ENCODE data around the gene VSTM2B.
A peak's percentile ranks its signal among the peaks of the same experiment; 100 is the strongest.

The VSTM2B gene

DNA sequence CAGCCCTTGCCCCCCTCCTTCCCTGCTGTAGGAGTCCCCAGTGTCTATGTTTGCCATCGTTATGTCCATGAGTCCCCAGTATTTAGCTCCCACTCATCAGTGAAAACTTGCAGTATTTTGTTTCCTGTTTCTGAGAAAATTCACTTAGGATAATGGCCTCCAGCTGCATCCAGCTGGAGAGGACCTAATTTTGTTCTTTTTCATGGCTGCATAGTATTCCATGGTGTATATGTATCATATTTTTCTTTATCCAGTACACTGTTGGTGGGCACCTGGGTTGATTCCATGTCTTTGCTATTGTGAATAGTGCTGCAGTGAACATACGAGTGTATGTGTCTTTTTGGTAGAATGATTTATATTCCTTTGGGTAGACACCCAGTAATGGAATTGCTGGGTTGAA lies 62.3 kb downstream of the VSTM2B start:
- Histone ChIP-seq H3K36me3 (replicated peaks) (no peaks in the 10 kb centered on the region), H3K4me1 (no peaks in the 10 kb centered on the region), H3K9me3 (no peaks in the 10 kb centered on the region; the same call in 1 of the 2 replicates), H3K27me3 (ENCODE audit: low read depth) (no peaks in the 10 kb centered on the region), H3K4me3 (no peak overlapping the region)
- DNase-seq (ENCODE audit: low spot score in 2 of 2): no peak
- in situ Hi-C loops (cut with MboI; ENCODE audit: low sequenced_read_pairs): no loop called here

DNA sequence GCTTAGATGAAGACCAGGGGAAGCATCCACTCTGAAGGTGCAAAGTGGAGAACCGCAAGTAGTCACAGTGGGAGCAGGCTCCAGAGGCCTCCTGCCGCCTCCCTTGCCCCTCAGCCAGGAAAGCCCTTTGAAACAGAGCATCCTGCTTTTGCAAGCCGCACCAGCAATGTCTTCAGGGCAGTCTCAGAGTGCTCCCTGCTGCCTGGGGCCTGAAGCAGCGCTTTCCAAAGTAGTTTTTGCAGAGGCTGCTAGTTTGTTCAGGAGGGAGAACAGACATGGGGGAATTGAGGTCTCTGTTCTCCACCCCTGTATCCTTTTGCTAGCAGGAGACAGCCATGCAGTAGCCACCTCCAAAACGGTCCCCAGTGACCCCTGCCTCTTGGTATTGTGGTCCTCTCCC lies 64.5 kb downstream of the VSTM2B start:
- in situ Hi-C loops (cut with MboI; ENCODE audit: low sequenced_read_pairs): no loop called here
- H3K27me3 ChIP-seq (ENCODE audit: low read depth): no peaks in the 10 kb centered on the region
- H3K9me3 ChIP-seq: no peaks in the 10 kb centered on the region; the same call in 1 of the 2 replicates
- H3K4me3 ChIP-seq: no peak overlapping the region
- H3K36me3 ChIP-seq (replicated peaks): no peaks in the 10 kb centered on the region
- no peak for DNase-seq (ENCODE audit: low spot score in 2 of 2)
- H3K4me1 ChIP-seq: no peaks in the 10 kb centered on the region

DNA sequence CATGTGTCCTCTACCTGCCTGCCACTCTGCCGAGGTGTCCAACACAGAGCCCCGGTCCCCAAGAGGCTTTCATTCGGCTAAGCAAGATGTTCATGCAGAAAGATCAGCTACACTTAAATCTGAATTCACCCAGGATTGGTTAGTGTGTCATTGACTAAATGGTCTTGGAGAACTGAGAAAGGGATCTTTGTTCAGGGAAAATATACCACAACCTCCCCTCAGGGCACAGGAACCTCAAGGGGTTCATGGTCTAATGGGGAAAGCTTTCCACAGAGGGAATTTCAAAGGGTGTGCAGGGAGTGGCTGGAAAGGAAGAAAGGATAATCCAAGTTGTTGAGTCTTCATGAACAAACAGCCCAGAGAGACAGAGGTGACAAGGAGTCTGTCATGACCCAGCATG lies 65.9 kb downstream of the VSTM2B start:
- no peaks in the 10 kb centered on the region for H3K36me3 ChIP-seq (replicated peaks)
- H3K27me3 ChIP-seq (ENCODE audit: low read depth): no peaks in the 10 kb centered on the region; the same call in 1 of the 2 replicates
- no peaks in the 10 kb centered on the region; the same call in 1 of the 2 replicates for H3K9me3 ChIP-seq
- no peaks in the 10 kb centered on the region for H3K4me1 ChIP-seq
- no peak for DNase-seq (ENCODE audit: low spot score in 2 of 2)
- in situ Hi-C loops (cut with MboI; ENCODE audit: low sequenced_read_pairs): no loop called here
- H3K4me3 ChIP-seq: no peak overlapping the region

DNA sequence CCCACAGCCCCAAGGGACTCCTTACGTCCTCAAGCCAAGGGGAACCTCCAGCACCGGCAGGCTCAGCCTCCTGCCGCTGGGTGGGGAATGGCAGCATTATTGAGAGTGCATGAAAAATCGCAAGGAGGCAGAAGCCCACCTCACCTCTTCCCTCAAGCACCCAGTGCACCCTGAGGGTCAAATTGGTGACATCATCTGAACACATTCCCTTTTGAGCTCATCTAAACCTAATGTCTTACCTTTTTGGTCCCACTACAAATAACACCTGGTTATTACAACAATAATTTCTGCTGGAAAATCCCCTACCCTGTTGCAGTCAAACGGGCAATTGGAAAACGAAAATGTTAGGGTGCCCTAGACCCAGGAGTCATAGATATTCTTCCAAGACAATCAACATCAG lies 68.1 kb downstream of the VSTM2B start:
- in situ Hi-C loops (cut with MboI; ENCODE audit: low sequenced_read_pairs): no loop called here
- peaks cover 7% of the 10 kb centered on the region; the same call in 1 of the 2 replicates for H3K27me3 ChIP-seq (ENCODE audit: low read depth)

DNA sequence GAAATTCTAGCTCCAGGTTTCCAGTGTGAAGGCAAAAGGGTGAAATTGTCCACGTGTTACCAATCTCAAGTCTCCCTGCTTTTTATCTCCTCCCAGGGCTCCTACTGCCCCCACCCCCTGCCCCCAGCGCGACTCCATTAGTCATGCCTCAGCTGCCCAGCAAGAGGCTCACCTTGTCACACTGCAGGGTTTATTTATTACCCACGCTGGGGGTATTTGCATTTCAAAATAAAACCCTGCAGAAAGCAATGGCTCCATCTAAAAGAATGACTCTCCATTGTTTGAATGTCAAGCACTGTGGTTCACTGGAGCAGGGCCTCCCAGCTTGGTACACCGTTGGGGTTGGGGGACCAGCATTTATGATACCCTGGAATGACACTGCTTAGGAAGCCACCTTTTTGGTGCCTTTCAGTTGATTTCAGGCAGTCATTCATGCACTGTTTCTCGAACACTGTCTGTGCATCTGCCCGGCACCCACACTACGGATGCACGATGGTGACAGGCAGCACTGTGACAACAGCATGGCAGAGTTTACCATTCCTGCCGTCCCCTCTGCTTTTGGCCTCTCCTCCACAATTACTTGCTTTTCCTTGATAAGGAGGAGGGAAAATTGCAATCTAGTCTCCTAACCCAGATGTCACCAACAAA lies 70.4 kb downstream of the VSTM2B start:
- Histone ChIP-seq H3K9me3 (no peaks in the 10 kb centered on the region), H3K27me3 (ENCODE audit: low read depth) (peaks cover 7% of the 10 kb centered on the region; the same call in 1 of the 2 replicates), H3K4me1 (no peaks in the 10 kb centered on the region), H3K36me3 (replicated peaks) (no peaks in the 10 kb centered on the region), H3K4me3 (no peak overlapping the region)
- no peak for DNase-seq (ENCODE audit: low spot score in 2 of 2)
- in situ Hi-C loops (cut with MboI; ENCODE audit: low sequenced_read_pairs): no loop called here

More for the DNA sequence above, 68.1 kb downstream of the VSTM2B start:
- Histone ChIP-seq H3K4me1 (no peaks in the 10 kb centered on the region), H3K36me3 (replicated peaks) (no peaks in the 10 kb centered on the region), H3K9me3 (no peaks in the 10 kb centered on the region), H3K4me3 (no peak overlapping the region)
- no peak for DNase-seq (ENCODE audit: low spot score in 2 of 2)

DNA sequence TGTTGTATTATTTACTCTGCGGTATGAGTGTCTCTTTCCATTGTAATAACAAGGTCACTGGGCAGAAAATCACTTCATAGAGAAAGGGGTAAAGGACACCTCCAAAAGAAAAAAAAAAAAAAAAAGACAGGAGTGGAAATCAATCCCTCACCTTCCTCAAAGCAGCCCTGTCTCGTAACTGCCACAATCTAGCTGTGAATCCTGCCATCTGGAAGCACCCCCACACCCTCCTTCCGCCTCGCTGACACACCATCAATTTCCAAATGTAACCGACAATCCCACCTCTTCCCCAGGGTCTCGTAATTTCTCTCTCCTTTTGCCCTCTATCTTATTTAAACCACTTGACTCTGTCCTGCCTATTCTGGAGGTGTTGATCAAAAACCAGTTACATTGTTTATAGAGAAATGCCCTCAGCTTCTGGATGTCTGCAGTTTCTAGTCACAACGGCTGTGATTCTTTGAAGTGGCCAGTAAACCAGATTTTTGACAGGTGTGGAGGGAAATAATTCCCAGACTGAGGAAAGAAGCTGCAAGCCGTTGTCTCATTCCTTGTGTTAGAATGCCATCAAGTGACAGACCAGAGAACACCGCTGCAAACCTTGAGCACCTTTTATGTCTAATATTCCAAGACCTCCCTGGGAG lies 71.2 kb downstream of the VSTM2B start:
- H3K4me1 ChIP-seq: no peaks in the 10 kb centered on the region
- DNase-seq (ENCODE audit: low spot score in 2 of 2): no peak
- no peaks in the 10 kb centered on the region for H3K9me3 ChIP-seq
- in situ Hi-C loops (cut with MboI; ENCODE audit: low sequenced_read_pairs): no loop called here
- H3K4me3 ChIP-seq: no peak overlapping the region
- no peaks in the 10 kb centered on the region for H3K36me3 ChIP-seq (replicated peaks)
- peaks cover 7% of the 10 kb centered on the region; the same call in 1 of the 2 replicates for H3K27me3 ChIP-seq (ENCODE audit: low read depth)

DNA sequence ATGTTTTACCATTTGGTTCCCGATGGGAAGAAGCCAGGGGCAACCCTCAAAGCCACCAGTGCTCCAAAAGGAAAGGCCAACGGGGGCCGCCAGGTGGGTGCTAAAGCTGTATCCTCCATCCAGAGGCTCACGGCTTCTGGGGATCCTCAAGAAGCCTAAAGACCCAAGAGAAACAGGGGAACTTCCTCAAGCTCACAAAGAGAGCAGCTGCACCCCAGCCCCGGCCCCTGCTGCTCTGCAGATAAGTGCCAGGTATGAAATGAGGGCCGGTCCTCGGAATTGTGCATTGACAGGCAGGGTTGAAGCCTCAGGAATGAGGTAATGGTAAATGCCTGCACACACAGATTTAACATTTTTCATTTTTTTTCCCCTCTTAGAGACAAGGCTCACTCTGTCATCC lies 72.2 kb downstream of the VSTM2B start:
- Histone ChIP-seq H3K4me1 (no peaks in the 10 kb centered on the region), H3K36me3 (replicated peaks) (no peaks in the 10 kb centered on the region), H3K4me3 (no peak overlapping the region), H3K27me3 (ENCODE audit: low read depth) (peaks cover 7% of the 10 kb centered on the region; the same call in 1 of the 2 replicates), H3K9me3 (no peaks in the 10 kb centered on the region)
- no peak for DNase-seq (ENCODE audit: low spot score in 2 of 2)
- in situ Hi-C loops (cut with MboI; ENCODE audit: low sequenced_read_pairs): no loop called here

DNA sequence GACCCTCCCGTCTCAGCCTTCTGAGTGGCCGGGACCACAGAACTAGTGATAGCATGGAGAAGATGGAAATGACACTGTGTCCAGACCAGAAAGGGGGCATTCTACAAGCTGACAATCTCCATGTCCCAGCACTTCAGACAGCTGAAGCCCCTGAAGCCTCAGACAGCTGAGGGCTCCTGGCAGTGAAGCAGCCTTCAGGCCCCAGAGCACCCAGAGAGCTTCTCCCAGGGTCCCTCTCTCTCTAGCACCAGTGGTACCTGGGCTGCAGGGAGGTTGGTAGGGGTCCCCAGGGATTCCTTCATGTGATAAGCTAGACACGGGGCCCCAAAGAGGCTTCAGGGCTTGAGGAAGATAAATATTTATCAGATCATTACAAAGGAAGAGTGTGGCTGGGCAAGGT lies 72.7 kb downstream of the VSTM2B start:
- Histone ChIP-seq H3K27me3 (ENCODE audit: low read depth) (peaks cover 7% of the 10 kb centered on the region; the same call in 1 of the 2 replicates), H3K4me3 (no peak overlapping the region), H3K4me1 (no peaks in the 10 kb centered on the region), H3K36me3 (replicated peaks) (no peaks in the 10 kb centered on the region), H3K9me3 (no peaks in the 10 kb centered on the region)
- in situ Hi-C loops (cut with MboI; ENCODE audit: low sequenced_read_pairs): no loop called here
- no peak for DNase-seq (ENCODE audit: low spot score in 2 of 2)

DNA sequence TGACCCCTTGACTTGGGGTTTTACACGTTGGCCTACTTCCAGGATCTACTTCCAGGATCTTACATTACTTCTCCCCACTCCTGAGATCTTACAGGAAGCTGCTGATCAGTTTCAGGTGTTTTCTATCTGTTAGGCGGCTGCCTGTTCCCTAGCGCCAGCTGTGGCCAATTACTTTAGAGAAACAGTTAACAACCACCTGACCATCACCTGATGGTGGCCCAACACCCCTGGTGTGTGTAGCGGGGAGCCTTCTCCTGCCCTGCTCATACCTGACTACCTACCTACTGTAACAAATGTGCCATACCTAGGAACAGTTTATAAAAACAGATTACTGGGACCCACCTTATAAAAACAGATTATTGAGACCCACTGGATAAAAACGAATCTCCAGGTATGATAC lies 77.5 kb downstream of the VSTM2B start:
- DNase-seq (ENCODE audit: low spot score in 2 of 2): no peak
- H3K36me3 ChIP-seq (replicated peaks): peaks cover 3% of the 10 kb centered on the region; the same call in 1 of the 2 replicates
- in situ Hi-C loops (cut with MboI; ENCODE audit: low sequenced_read_pairs): no loop called here
- H3K27me3 ChIP-seq (ENCODE audit: low read depth): no peaks in the 10 kb centered on the region
- H3K4me1 ChIP-seq: peaks cover 5% of the 10 kb centered on the region; the same call in 1 of the 2 replicates
- H3K9me3 ChIP-seq: no peaks in the 10 kb centered on the region
- no peak overlapping the region for H3K4me3 ChIP-seq

DNA sequence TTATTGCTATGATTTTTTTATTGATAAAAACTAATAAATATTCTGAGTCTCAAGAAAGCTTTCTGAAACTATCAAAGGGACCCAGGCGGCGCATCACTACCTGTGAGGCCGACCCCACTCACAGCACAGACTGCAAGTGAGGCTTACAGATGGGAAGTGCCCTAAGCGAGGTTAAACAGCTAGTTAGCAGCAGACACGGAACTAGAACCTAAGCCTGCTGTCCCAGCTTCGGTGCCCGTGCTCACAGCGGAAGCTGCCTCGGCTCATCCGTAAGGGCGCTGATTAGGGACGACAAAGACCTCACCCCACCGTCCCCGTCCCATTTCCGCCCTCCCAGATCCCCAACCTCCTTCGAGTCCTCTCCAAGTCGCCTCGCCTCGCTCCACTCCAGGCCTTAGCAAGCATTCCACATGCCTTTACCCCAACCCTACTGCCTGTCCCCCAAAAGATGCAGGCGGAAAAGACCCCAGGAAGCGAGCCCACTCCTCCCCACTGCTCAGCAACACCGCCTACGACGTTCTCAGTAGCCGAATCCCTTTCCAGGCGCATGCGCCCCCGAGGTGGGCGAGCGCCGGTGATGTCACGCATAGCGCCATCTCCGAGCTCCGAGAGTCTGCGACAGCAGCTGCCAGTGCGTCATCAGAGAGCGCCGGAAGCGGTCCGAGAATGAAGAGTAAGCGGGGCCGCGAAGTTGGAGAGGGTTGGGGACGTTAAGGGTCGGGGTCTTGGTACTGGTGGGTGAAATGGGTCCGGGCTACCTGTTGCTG lies 80.0 kb downstream of the VSTM2B start, which contains the start of gene POP4:
POP4 (plus strand) TSS at position 631 of the 767 bp plus-strand sequence; CDS start at position 667, 36 bp downstream.
- peaks cover 5% of the 10 kb centered on the region for H3K4me1 ChIP-seq
- in situ Hi-C loops (cut with MboI; ENCODE audit: low sequenced_read_pairs): no loop called here
- no peaks in the 10 kb centered on the region for H3K27me3 ChIP-seq (ENCODE audit: low read depth)
- peaks cover 6% of the 10 kb centered on the region; the same call in 1 of the 2 replicates for H3K36me3 ChIP-seq (replicated peaks)
- no peaks in the 10 kb centered on the region for H3K9me3 ChIP-seq
- peak within 1 kb of the TSS; percentile 94 for H3K4me3 ChIP-seq
- peak; percentile 88 to 98 for DNase-seq (ENCODE audit: low spot score in 2 of 2)

DNA sequence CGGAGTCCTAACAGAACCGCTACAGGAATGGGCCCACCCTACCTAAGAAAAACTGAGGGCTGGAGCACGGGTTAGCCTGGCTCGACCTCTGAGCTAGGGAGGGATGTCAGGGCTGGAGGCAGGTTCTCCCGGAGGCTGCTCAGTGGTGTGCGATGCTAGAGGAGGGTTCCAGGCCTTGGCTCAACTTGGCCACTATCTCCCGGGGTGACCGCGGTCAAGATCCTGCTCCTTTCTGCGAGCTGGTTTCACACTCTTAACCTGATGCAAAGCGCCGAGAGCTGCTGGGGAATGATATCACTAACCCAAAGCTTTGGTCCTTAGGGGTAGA lies 80.6 kb downstream of the VSTM2B start:
- in situ Hi-C loops (cut with MboI; ENCODE audit: low sequenced_read_pairs): no loop called here
- Histone ChIP-seq H3K9me3 (no peaks in the 10 kb centered on the region), H3K27me3 (ENCODE audit: low read depth) (no peaks in the 10 kb centered on the region), H3K36me3 (replicated peaks) (peaks cover 6% of the 10 kb centered on the region; the same call in 1 of the 2 replicates), H3K4me1 (peaks cover 5% of the 10 kb centered on the region), H3K4me3 (peak overlapping the region; percentile 94)
- no peak for DNase-seq (ENCODE audit: low spot score in 2 of 2)

DNA sequence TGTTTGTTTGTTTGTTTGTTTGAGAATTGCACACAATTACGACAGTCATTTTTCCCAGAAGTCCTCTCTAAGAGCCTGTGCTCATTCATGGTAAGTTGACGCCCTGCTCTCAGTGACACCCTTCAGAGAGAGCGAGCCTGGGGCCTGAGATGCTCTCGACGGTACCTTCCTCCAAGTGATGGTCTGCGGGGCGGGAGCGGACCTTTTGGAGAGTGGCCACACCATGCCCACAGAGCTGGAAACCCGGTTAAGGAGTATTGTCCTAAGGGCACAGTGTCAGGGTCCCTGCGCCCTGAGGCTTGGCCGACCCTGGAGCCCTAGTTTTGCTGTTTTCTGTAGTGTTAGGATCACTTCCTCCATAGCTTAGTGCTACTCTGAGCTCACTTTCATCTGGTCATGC lies 83.8 kb downstream of the VSTM2B start:
- no peaks in the 10 kb centered on the region for H3K9me3 ChIP-seq
- H3K4me1 ChIP-seq: peaks cover 5% of the 10 kb centered on the region
- H3K4me3 ChIP-seq: no peak overlapping the region
- no peak for DNase-seq (ENCODE audit: low spot score in 2 of 2)
- in situ Hi-C loops (cut with MboI; ENCODE audit: low sequenced_read_pairs): loop anchor here (10.0 kb wide), 1 partner anchor 265 kb away; no protein-coding TSS in a partner anchor
- peaks cover 25% of the 10 kb centered on the region for H3K36me3 ChIP-seq (replicated peaks)
- H3K27me3 ChIP-seq (ENCODE audit: low read depth): no peaks in the 10 kb centered on the region

DNA sequence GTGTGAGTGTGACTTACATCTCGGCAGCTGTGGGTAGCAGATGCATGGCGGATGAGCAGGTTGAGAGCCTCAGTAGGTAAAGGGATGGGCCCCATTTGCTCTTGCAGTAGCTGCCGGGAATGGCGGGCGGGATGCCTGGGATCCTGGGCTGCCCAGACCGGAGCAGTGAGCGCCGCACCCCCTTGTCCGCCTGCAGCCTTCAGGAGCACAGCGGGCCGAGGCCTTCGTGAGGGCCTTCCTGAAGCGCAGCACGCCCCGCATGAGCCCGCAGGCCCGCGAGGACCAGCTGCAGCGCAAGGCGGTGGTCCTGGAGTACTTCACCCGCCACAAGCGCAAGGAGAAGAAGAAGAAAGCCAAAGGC lies 84.4 kb downstream of the VSTM2B start:
- in situ Hi-C loops (cut with MboI; ENCODE audit: low sequenced_read_pairs): loop anchor here (10.0 kb wide), 1 partner anchor 265 kb away; no protein-coding TSS in a partner anchor
- no peak for DNase-seq (ENCODE audit: low spot score in 2 of 2)
- H3K27me3 ChIP-seq (ENCODE audit: low read depth): no peaks in the 10 kb centered on the region

More for the DNA sequence above, 84.4 kb downstream of the VSTM2B start:
- Histone ChIP-seq H3K4me1 (no peaks in the 10 kb centered on the region; the same call in 1 of the 2 replicates), H3K9me3 (no peaks in the 10 kb centered on the region), H3K4me3 (no peak overlapping the region), H3K36me3 (replicated peaks) (peaks cover 27% of the 10 kb centered on the region)

All from HAP-1 (cell line).